Parathyroid adenoma (tissue), 2 donors: ENCODE data around the gene TAP1.

Experiments used
- H2AFZ ChIP-seq: fragments of 300-600 bp; sonication (generic); one replicate; pipeline ENCODE4 v1.7.0; 2017; ENCODE audit warnings: antibody characterized with exemption, mild to moderate bottlenecking
- H3K27ac ChIP-seq: fragments of 300-600 bp; sonication (generic); one replicate; pipeline ENCODE4 v1.7.0; 2017
- H3K27me3 ChIP-seq: fragments of 300-600 bp; sonication (generic); one replicate; pipeline ENCODE4 v1.7.0; 2017; ENCODE audit warnings: low read length; ENCODE audit not compliant: control insufficient read depth, insufficient read depth
- H3K36me3 ChIP-seq: fragments of 300-600 bp; sonication (generic); one replicate; pipeline ENCODE4 v1.7.0; 2017; ENCODE audit warnings: low read length; ENCODE audit not compliant: control insufficient read depth, insufficient read depth
- H3K4me1 ChIP-seq: fragments of 300-600 bp; sonication (generic); one replicate; pipeline ENCODE4 v1.7.0; 2017; ENCODE audit warnings: control low read depth
- H3K4me2 ChIP-seq: fragments of 300-600 bp; sonication (generic); one replicate; pipeline ENCODE4 v1.7.0; 2017; ENCODE audit warnings: low read length
- H3K4me3 ChIP-seq: fragments of 300-600 bp; sonication (generic); one replicate; pipeline ENCODE4 v1.7.0; 2017; ENCODE audit warnings: low read depth, low read length
- H3K79me2 ChIP-seq: fragments of 300-600 bp; sonication (generic); one replicate; pipeline ENCODE4 v1.7.0; 2017; ENCODE audit warnings: control low read depth
- H3K9ac ChIP-seq: fragments of 300-600 bp; sonication (generic); one replicate; pipeline ENCODE4 v1.7.0; 2017; ENCODE audit warnings: mild to moderate bottlenecking
- H3K9me3 ChIP-seq: fragments of 300-600 bp; sonication (generic); one replicate; pipeline ENCODE4 v1.7.0; 2017; ENCODE audit warnings: low read length; ENCODE audit not compliant: control insufficient read depth
- TF ChIP-seq, protein P1 (sequence below): fragments of 300-600 bp; sonication (generic); IDR thresholded peaks from one replicate; pipeline ENCODE4 v1.7.0; 2017; ENCODE audit warnings: antibody characterized with exemption, mild to moderate bottlenecking
- donor health status: primary hyperparathyroidism.

The TAP1 gene

DNA sequence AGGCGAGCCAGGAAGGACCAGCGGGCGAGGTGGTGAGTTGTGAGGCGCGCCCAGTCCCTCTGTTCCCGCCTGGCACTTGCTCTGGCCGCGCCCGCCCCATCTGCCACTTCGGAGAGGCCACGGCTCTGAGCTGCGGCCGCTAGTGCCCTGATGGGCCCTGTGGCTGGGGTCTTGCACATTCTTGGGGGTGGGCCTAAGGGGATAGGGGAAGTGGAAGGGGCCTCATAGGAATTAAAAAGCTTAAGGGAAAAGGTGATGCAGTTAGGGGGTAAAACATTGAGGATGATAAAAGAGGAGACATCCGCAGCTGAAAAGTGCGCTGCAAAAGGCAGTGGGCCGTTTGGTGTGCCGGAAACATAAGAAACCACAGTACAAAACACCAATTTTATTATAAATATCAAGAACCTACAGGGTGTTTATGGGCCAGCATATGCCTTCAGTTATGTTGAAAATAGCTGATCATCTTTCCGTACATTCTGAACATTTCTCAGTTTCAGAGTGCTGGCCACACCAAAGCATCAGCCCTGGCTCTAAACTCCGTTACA lies 8.6 kb downstream of the TAP1 start:
- Histone ChIP-seq H3K27ac (peak overlapping the region; percentile 87), H3K4me1 (no peaks in the 10 kb centered on the region), H3K4me3 (peak overlapping the region; percentile 87), H3K9me3 (no peaks in the 10 kb centered on the region), H2AFZ (peak overlapping the region; percentile 91), H3K4me2 (peak overlapping the region; percentile 90), H3K36me3 (no peaks in the 10 kb centered on the region), H3K79me2 (no peaks in the 10 kb centered on the region), H3K27me3 (no peaks in the 10 kb centered on the region), H3K9ac (no peak overlapping the region)
- TF ChIP-seq, protein P1, sequence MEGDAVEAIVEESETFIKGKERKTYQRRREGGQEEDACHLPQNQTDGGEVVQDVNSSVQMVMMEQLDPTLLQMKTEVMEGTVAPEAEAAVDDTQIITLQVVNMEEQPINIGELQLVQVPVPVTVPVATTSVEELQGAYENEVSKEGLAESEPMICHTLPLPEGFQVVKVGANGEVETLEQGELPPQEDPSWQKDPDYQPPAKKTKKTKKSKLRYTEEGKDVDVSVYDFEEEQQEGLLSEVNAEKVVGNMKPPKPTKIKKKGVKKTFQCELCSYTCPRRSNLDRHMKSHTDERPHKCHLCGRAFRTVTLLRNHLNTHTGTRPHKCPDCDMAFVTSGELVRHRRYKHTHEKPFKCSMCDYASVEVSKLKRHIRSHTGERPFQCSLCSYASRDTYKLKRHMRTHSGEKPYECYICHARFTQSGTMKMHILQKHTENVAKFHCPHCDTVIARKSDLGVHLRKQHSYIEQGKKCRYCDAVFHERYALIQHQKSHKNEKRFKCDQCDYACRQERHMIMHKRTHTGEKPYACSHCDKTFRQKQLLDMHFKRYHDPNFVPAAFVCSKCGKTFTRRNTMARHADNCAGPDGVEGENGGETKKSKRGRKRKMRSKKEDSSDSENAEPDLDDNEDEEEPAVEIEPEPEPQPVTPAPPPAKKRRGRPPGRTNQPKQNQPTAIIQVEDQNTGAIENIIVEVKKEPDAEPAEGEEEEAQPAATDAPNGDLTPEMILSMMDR: no peak

DNA sequence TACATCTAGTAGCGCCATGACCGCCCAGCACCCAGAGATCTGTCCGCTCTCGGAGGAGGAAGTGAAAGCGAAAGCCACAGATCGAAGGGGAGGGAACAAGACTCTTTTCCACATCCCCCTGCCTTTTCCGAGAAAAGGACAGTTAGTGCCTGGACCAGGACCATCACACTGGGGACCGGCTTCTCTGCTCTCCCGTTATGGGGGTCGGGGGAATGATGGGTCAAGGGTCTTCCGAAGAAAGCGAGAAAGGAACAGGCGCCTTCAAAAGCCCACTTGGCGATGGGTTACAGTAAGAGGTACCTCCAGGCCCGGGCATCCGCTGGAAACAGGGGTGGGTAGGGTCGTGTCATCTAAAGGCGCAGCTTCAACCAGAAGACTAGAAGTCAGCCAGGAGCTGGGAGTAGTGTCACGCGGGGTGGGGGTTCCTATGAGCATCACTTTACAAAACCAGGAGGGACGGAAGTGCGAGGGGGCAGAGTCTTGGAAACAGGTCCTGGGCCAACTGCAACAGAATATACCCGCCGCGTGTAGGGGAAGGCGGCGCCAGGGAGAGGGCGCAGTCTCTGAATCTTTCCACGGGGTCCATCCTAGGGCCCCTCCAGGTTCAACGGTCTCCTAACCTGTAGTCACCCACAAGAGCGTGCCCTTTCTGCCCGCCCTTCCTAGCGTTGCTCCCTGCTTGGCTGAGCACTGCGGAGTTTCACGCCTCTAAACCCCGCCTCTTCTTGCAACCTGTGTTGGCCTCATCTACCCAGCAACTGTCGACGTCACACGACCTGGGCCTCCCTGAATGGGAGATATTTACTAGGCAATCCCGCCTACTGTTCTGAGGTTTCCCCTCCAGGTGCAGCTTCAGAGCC lies 9.3 kb downstream of the TAP1 start, which contains the start of gene PSMB8:
Gene PSMB8 (minus strand): TSS at position 69 of the 860 bp plus-strand sequence. CDS start 51 bp downstream, at position 18.
- Histone ChIP-seq H2AFZ (peak within 1 kb of the TSS; percentile 91), H3K9me3 (no peaks in the 10 kb centered on the region), H3K4me3 (peak within 1 kb of the TSS; percentile 87), H3K79me2 (no peaks in the 10 kb centered on the region), H3K27me3 (no peaks in the 10 kb centered on the region), H3K27ac (peak within 1 kb of the TSS; percentile 87), H3K36me3 (no peaks in the 10 kb centered on the region), H3K9ac (peak within 1 kb of the TSS; percentile 15), H3K4me1 (no peaks in the 10 kb centered on the region), H3K4me2 (peak within 1 kb of the TSS; percentile 90)
- TF ChIP-seq, protein P1: no peak

DNA sequence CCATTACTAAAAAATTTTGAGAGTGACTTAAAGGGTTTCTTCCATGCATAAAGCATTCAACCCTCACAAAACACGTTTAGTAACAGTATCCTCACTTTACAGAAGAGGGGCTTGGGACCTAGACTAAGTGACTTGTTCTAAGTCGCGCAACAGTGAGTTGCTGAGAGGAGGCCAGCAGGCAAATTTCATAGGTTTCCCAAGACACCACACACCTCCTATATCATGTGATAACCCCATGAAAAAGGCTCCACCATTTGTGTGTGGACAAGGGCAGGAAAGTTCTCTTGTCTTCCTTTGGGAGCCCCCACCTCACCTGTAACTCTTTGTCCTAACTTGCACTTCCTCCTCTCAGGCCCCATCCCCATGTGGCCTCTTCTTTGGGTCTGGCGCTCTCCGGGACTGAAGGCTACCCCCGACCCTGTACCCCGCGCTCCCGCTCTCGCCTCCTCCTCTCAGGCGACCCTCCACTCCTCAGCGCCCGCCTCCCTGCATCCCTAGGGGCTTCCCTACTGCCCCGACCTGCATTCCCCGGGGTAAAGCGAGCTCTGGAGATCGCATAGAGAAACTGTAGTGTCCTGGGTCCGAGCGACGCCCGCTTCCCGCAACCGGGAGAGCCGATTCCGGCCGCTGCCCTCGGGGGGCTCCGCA lies 10.0 kb downstream of the TAP1 start:
- peak overlapping the region; percentile 87 for H3K4me3 ChIP-seq
- no peaks in the 10 kb centered on the region for H3K36me3 ChIP-seq
- H3K9me3 ChIP-seq: no peaks in the 10 kb centered on the region
- peak overlapping the region; percentile 91 for H2AFZ ChIP-seq
- H3K4me1 ChIP-seq: no peaks in the 10 kb centered on the region
- H3K27ac ChIP-seq: peak overlapping the region; percentile 87
- no peaks in the 10 kb centered on the region for H3K79me2 ChIP-seq
- TF ChIP-seq, protein P1: no peak
- H3K9ac ChIP-seq: peak overlapping the region; percentile 15
- H3K4me2 ChIP-seq: peak overlapping the region; percentile 90
- H3K27me3 ChIP-seq: no peaks in the 10 kb centered on the region

DNA sequence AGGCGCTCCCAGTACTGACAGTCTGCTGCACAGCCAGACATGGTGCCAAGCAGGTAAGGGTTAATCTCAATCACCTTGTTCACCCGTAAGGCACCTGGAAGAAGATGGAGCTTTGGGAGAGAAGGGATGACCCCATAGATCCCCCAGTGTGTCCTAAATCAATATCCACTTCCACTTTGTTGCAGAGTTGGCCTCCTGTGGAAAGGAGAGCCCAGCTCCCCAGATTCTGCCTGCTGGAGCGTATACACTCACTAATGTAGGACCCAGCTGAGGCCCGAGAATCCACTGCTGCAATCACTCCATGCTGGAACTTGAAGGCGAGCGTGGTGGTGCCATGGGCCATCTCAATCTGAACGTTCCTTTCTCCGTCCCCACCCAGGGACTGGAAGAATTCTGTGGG lies 10.8 kb downstream of the TAP1 start:
- Histone ChIP-seq H3K9me3 (no peaks in the 10 kb centered on the region), H2AFZ (no peak overlapping the region), H3K79me2 (no peaks in the 10 kb centered on the region), H3K27ac (peak overlapping the region; percentile 87), H3K9ac (no peak overlapping the region), H3K4me1 (no peaks in the 10 kb centered on the region), H3K4me3 (no peak overlapping the region), H3K4me2 (peak overlapping the region; percentile 90), H3K27me3 (no peaks in the 10 kb centered on the region), H3K36me3 (no peaks in the 10 kb centered on the region)
- TF ChIP-seq, protein P1: no peak
